Astrocyte (in vitro differentiated cells and primary cell): ENCODE measurements around the gene RNF41.

Experiments used
- CTCF ChIP-seq: IDR thresholded peaks from 2 replicates; pipeline ENCODE4 v1.5.1; 2011; ENCODE audit warnings: low read depth, mild to moderate bottlenecking, inconsistent platforms, low read length, moderate library complexity; ENCODE audit not compliant: insufficient read depth
- EZH2 ChIP-seq: IDR thresholded peaks from 2 replicates; pipeline ENCODE4 v1.6.1; 2012; ENCODE audit warnings: mild to moderate bottlenecking, low read length, inconsistent platforms; ENCODE audit not compliant: insufficient read depth

DNA sequence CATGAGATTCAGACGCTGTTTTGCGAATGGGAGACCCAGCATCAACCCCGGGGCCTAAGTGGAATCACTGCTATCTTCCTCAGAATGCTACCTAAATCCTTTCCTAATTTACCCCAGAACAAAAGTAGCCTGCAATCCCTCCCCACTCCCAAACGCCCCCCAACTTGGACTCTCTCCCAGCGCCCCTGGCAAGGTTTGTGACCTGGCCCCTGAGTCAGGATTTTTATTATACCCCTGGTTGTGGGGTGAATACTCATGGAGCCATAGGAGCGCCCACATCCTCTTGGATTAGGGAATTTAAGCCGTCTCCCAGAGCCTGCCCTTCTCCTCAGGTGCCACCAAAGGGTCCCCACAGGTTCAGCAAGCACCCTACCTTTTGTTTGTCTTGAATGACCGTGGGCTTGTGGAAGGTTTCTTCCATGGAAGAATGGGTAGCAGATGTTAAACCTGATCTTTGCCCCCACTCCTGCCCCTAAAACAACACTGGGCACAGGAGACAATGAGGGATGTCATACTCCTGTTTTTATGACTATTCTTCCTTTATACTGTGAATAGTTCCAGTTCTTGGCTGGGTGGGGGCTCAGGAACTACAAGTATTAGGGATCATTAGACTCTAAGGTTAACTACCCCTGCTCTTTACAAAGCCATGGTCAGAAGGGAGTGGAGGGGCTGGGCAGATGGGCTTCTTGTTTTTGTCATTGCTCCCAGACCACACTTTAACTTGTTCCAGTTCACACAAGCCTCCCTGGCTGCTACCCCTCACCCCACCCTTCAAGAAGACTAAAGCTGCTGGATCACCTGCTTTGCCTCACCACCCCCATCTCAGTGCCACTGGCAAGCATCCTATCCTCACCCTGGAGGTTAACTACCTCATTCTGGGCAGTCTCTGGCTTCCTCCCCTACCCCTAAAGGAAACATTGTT is 68.7 kb downstream of the RNF41 start:
- TF ChIP-seq CTCF (no peak), EZH2 (no peak)
